Neural cell (in vitro differentiated cells): ENCODE measurements around the gene NKD1.

Experiments used
- CTCF ChIP-seq: fragments of 450-650 bp; IDR thresholded peaks from 2 replicates; pipeline ENCODE4 v1.5.1; 2014; ENCODE audit warnings: antibody characterized with exemption, mild to moderate bottlenecking, moderate library complexity; ENCODE audit not compliant: poor library complexity, severe bottlenecking
- EP300 ChIP-seq: fragments of 450-650 bp; conservative IDR thresholded peaks from 2 replicates; pipeline ENCODE4 v1.6.1; 2014; ENCODE audit warnings: antibody characterized with exemption, mild to moderate bottlenecking, moderate library complexity; ENCODE audit not compliant: poor library complexity, severe bottlenecking
- POLR2AphosphoS5 ChIP-seq: IDR thresholded peaks from 2 replicates; pipeline ENCODE4 v1.6.1; 2012
- REST ChIP-seq: IDR thresholded peaks from 2 replicates; pipeline ENCODE4 v1.6.1; 2012; ENCODE audit warnings: borderline replicate concordance

GRCh38 chr16:50673496-50674275 is 125.5 kb downstream of the NKD1 start:
- TF ChIP-seq POLR2AphosphoS5, result no peak
- no peak for TF ChIP-seq CTCF
- TF ChIP-seq REST, result no peak
- no peak for TF ChIP-seq EP300
